NCI-H1417 treated with DMSO at 0.1 percent for 48 hours (cell line): ENCODE data around the gene RPAP3.

Experiments used
- DNase-seq: peaks from one replicate; lab custom pipeline; 2025; lab: John Stamatoyannopoulos, UW

Gene RPAP3

DNA sequence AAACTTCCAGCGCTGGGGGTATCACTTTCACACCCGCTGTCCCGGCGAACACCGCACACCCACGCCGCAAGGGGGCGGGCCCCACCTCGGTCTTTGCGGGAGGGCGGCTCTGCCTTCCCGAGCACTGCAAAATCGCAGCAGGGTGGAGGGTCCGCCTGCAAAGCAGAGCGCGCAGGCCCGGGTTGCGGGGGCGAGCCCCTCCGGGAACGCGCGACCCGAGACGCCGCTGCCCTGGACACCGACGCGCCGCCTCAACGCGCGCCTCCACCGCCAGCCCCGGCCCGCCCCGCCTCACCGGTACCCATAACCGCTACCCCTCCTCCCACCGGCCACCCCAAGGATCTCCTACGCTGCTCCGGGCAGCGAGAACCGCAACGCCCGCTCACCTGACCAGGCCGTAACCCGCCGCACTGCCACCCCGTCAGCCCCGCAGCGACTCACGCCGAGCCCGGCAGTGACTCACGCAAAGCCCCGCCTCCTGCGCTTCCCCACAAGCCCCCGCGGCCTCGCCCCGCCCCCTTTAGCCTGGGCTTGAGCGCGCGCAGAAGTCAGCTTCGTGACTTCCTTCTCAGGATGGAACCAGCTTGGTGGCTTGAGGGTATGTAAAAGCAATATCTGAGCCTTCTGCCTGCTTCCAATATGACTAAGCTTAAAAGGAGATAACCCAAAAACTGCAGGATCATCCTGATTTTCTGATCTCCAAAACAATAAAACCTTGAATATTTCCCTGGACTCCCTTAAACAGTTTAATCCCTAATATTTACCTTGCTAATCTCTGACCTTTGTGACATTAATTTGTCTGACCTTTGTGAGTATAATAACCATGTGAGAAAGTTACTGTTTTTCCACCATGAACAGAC lies at the start of gene RPAP3:
Gene RPAP3, minus strand, starts transcription at position 465 of the 860 bp plus-strand sequence. CDS start 3,190 bp downstream, outside the sequence.
- peak; percentile 65 for DNase-seq

DNA sequence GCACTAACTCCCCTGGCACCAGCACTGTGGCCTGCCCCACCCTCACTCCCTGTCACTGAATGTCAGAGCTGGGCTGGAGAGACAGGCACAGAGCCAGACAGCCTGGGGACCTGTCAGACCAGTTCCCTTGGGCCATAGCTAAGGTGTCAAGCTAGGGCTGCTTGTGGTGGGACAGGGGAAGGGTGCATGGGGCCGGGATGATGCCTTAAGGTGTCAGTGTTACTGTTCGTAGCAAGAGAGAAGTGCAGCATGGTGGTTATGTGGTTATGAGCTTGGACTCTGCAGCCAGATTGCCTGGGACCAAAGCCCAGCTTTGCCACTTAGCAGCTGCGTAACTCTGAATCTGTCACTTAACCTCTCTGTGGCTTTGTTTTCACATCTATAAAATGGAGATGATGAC lies 49.1 kb upstream of the RPAP3 start:
- no peak for DNase-seq

DNA sequence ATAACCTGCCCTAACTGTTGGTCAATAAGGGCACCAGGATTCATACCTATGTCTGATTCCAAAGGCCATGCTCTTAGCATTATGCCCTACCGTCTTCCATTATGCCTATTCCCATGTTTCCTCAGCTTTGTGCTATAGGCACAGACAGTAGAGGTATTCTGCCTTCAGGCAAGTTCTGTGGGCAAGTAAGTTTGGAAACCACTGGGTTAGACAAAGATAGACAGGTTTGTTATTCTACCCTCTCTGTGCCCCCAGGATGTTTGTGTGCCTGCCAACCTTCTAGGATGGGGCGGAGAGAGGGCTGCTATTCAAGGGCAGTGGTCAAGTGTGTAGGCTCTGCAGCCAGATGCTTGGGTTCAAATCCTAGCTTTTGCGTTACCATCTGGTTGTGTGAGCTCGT lies 48.3 kb upstream of the RPAP3 start:
- no peak for DNase-seq

DNA sequence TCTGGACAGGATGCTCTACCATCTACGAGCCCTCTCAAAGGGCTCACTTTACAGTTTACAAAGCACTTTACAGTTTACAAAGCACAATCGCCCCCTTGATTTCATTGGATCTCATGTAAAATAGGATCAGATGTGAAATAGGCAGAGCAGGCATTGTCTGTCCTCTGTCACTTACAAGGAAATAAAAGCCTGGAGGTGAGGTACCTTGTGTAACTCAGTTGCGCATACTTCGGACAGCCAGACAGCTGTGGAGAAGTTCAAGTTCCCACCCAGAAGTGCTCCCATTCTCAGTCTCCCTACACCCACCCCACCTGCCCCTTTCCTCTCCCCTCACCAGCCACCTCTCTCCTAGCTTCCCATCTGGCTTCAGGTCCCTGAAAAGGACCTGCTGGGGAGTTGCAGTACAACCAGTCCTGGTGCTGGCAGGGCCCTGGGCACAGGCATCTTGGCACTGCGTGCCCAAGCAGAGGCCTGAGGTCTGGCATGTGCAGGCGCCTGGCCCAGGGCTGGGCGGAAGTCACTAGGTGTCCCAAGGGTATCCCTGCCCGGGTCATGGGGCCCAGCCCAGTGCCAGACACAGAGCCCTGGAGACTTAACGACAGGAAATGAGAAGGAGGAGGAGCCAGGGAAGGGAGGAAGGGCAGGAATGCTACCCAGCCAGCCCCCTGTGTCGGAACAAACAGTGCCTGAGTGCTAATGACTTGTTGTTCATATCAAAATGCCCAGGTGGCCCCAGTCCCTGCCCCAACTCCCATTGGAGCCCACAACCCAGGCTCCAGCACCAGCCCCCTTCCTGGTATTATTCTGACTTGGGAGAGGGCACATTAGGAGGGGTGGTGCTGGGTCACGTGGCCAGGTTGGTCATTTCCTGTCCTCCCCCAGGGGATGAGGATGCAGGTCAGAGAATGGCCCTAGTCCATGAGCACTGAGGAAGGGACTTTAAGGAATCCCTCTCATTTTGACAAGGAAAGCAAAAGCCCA lies 47.5 kb upstream of the RPAP3 start:
- DNase-seq, result no peak

GRCh38 chr12:47752552-47752951 lies 46.7 kb upstream of the RPAP3 start:
- no peak for DNase-seq

DNA sequence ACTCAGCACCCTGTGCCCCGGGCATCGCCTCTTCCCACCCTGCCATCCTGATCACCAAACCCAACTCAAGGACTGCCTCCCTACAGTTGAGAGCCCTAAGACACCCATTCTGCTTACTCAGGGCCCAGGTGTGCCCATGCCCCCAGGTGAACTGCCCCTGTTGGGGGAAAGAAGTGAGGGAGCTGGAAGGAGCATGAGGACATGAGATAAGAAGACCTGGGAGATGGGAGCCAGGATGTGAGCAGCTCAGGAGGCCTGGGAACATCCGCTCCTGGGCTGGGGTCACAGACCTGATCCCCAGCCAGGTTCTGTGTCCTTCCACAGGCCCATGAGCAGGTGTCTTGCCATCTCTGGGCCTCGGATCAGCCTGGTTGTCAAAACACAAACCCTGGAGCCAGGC lies 46.3 kb upstream of the RPAP3 start:
- DNase-seq, result no peak

GRCh38 chr12:47751561-47751960 lies 45.7 kb upstream of the RPAP3 start:
- no peak for DNase-seq

- DNase-seq, result no peak
Observed at GRCh38 chr12:47750916-47751470, 45.2 kb upstream of the RPAP3 start.

DNA sequence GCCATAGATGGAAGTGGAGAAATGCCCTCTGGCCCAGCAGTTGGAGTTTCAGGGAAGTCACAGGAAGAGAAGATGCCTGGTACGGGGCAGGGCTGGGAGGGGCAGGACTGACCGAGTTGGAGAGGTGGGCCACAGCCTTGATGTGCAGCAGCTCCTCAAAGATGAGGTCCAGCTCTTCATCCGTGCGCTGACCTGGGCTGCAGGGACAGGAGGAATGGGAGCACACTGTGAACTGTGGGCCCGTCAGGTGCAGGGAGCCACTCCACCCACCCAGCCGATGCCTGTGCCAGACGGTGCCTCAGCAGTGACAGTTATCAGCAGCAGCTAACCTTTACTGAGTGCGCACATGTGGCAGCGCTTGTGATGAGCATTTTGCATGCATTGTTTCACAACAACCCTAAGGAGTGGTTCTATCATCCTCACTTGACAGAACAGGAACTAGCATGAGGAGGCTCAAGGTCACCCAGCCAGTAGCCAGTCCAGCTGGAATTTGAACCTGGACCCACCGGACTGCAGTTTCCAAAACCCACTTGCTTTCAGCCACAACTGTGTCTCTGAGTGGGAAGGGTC lies 44.5 kb upstream of the RPAP3 start:
- no peak for DNase-seq

DNA sequence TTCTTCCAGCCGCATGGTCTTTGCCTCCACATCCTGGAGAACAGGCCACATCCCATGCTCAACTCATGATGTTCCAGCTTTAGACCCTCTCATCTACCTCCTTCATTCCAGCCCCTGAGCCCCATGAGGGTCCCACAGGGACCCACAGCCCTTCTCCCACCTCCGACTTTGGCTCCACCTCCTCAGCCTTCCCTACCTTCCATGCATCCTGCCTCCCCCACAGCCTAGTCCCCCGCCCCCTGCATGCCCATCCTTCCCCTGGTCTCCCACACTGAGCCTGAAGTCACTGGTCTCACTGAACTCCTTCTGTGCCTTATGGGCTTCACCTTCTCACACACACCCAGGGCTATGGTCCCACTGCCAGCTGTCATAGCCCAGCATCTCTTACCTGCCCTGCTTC lies 43.1 kb upstream of the RPAP3 start:
- no peak for DNase-seq

- no peak for DNase-seq
Observed at GRCh38 chr12:47748507-47748828, 42.6 kb upstream of the RPAP3 start.

- DNase-seq, result no peak
Observed at GRCh38 chr12:47747596-47748506, 42.0 kb upstream of the RPAP3 start.

GRCh38 chr12:47747126-47747525 lies 41.3 kb upstream of the RPAP3 start:
- no peak for DNase-seq

DNA sequence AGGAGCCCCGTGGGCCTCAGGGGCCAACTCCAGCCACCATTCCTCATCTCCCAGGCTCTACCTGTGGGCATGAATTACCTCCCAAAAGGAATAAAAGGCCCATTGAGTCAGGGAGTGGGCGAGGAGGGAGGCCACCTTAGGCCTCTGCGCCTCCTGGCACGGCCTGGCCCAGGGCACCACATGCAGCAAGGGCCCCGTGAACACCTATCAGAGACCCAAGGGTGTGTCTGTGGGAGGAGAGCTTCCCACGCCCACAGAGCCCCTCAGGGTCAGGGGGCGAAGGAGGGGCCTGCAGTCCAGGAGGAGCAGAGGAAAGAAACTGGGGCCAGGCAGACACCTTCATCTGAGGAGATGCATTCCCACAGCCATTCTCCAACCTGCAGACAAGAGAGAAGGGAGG lies 40.7 kb upstream of the RPAP3 start:
- DNase-seq, result no peak

- no peak for DNase-seq
Observed at GRCh38 chr12:47746073-47746472, 40.2 kb upstream of the RPAP3 start.

GRCh38 chr12:47745485-47746041 lies 39.7 kb upstream of the RPAP3 start:
- DNase-seq, result no peak

GRCh38 chr12:47744778-47745436 lies 39.1 kb upstream of the RPAP3 start:
- no peak for DNase-seq

DNA sequence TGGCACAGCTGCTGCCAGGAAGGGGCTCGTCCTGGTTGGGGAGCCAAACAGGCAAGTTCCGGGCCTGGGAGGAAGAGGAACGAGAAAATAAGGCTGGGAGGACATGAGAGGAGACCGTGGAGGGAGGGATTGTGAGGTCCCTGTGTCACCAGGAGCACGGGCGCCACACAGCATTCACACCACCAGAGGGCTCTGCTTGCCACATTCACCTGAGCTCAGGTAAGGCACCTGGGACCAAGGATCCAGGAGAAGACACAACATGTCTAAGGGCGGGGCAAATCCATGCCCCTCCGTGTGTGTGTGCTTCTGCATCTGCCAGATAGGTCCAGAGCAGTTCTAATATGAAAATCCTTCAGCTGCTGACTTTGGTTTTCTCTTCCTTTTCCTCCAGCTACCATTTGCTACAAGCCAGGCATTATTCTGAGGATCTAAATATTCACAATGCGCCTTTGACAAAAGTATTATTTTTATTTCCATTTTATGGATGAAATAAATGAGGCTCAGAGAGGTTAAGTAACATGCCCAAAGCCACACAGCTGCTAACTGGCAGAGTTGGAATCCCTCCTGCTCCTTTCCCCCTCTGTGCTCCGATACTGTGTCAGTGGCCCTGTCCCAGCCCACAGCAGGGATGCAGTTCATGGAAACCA lies 38.3 kb upstream of the RPAP3 start:
- DNase-seq, result peak; percentile 43

- no peak for DNase-seq
Observed at GRCh38 chr12:47743311-47743860, 37.6 kb upstream of the RPAP3 start.
